Urinary bladder (tissue), 4 donors: ENCODE data around the gene KPNB1. TPM values are rescaled to one million over a fixed set of nuclear protein-coding genes. Genes with fewer than 3 reads are reported as not detected.
A peak's percentile ranks its signal among the peaks of the same experiment; 100 is the strongest.

ENCODE experiments used
- DNase-seq: peaks from one replicate; pipeline ENCODE4 v3.0.0-alpha.2; 2015; ENCODE audit errors: extremely low spot score
- H3K27ac ChIP-seq: one replicate; pipeline ENCODE4 v1.5.1; 2013; ENCODE audit warnings: low read depth, mild to moderate bottlenecking, moderate library complexity
- H3K36me3 ChIP-seq: one replicate; pipeline ENCODE4 v1.6.1; 2013; ENCODE audit warnings: mild to moderate bottlenecking, moderate library complexity; ENCODE audit not compliant: insufficient read depth
- H3K4me1 ChIP-seq: one replicate; pipeline ENCODE4 v1.6.1; 2013; ENCODE audit warnings: mild to moderate bottlenecking, moderate library complexity; ENCODE audit not compliant: insufficient read depth
- H3K4me3 ChIP-seq: one replicate; pipeline ENCODE4 v1.5.1; 2013; ENCODE audit warnings: low read depth, low read length
- WGBS: extraction: QIAGEN DNeasy Blood & Tissue Kit; methylation state at CpG from one replicate; pipeline ENCODE4 v1.1.7; 2013; 5-methylcytosine and 5-hydroxymethylcytosine counted together
- polyA plus RNA-seq: library from polyadenylated mRNA; stranded (reverse); fragments of 200-250 nt; gene quantifications from one replicate; pipeline ENCODE4 v1.2.3, GENCODE V29; 2013
- total RNA-seq: library from RNA; depleted of rRNA; stranded (reverse); fragments of >200 nt; gene quantifications from one replicate; pipeline ENCODE4 v1.2.3, GENCODE V29; 2014
- donor health status: healthy with polysubstance abuse.
- donor health status: healthy.

Gene KPNB1
- 136 TPM for total RNA-seq
- 66.8 TPM for polyA plus RNA-seq

- H3K4me3 ChIP-seq, result peak within 1 kb of the TSS; percentile 90
- H3K36me3 ChIP-seq, result no peaks in the 10 kb centered on the region
- peak; percentile 98 for DNase-seq
- H3K27ac ChIP-seq, result peak within 1 kb of the TSS; percentile 79
- under 1% methylated on average over 74 of the region's 74 CpGs for WGBS
- no peaks in the 10 kb centered on the region for H3K4me1 ChIP-seq
These were observed at the start of gene KPNB1 for GRCh38 chr17:47649153-47649971. TSS of gene KPNB1 (plus strand) at chr17:47649919. CDS start at chr17:47650245, 326 bp downstream.

- WGBS, result 36% methylated on average over 4 of the region's 4 CpGs
- no peak overlapping the region for H3K4me3 ChIP-seq
- H3K4me1 ChIP-seq, result no peaks in the 10 kb centered on the region
- DNase-seq, result no peak
- H3K27ac ChIP-seq, result no peak overlapping the region
- H3K36me3 ChIP-seq, result no peaks in the 10 kb centered on the region
These were observed 45.7 kb upstream of the KPNB1 start for GRCh38 chr17:47603830-47604597.

GRCh38 chr17:47604598-47604927 is 45.2 kb upstream of the KPNB1 start:
- Histone ChIP-seq H3K27ac (no peak overlapping the region), H3K4me3 (no peak overlapping the region), H3K36me3 (peaks cover 1% of the 10 kb centered on the region), H3K4me1 (no peaks in the 10 kb centered on the region)
- DNase-seq, result no peak
- WGBS, result 37% methylated on average over 1 of the region's 1 CpG

GRCh38 chr17:47605011-47605410 is 44.7 kb upstream of the KPNB1 start:
- Histone ChIP-seq H3K4me1 (no peaks in the 10 kb centered on the region), H3K36me3 (peaks cover 1% of the 10 kb centered on the region), H3K4me3 (no peak overlapping the region), H3K27ac (no peak overlapping the region)
- no peak for DNase-seq
- 25% methylated on average over 1 of the region's 1 CpG for WGBS

- Histone ChIP-seq H3K27ac (no peak overlapping the region), H3K36me3 (peaks cover 1% of the 10 kb centered on the region), H3K4me1 (no peaks in the 10 kb centered on the region), H3K4me3 (no peak overlapping the region)
- 95% methylated on average over 3 of the region's 3 CpGs for WGBS
- DNase-seq, result no peak
These were observed 42.2 kb upstream of the KPNB1 start for GRCh38 chr17:47607481-47607880.

GRCh38 chr17:47611372-47612350 is 38.1 kb upstream of the KPNB1 start:
- H3K27ac ChIP-seq, result no peak overlapping the region
- H3K4me3 ChIP-seq, result no peak overlapping the region
- no peak for DNase-seq
- 74% methylated on average over 5 of the region's 5 CpGs for WGBS
- no peaks in the 10 kb centered on the region for H3K4me1 ChIP-seq
- peaks cover 1% of the 10 kb centered on the region for H3K36me3 ChIP-seq

- WGBS, result 75% methylated on average over 8 of the region's 8 CpGs
- peak; percentile 40 for DNase-seq
- H3K36me3 ChIP-seq, result peaks cover 7% of the 10 kb centered on the region
- no peaks in the 10 kb centered on the region for H3K4me1 ChIP-seq
- no peak overlapping the region for H3K4me3 ChIP-seq
- no peak overlapping the region for H3K27ac ChIP-seq
These were observed 33.8 kb upstream of the KPNB1 start for GRCh38 chr17:47615766-47616424.

GRCh38 chr17:47618410-47618809 is 31.3 kb upstream of the KPNB1 start:
- H3K27ac ChIP-seq, result no peak overlapping the region
- H3K4me3 ChIP-seq, result no peak overlapping the region
- H3K4me1 ChIP-seq, result no peaks in the 10 kb centered on the region
- WGBS, result 40% methylated on average over 4 of the region's 4 CpGs
- DNase-seq, result no peak
- peaks cover 7% of the 10 kb centered on the region for H3K36me3 ChIP-seq

- Histone ChIP-seq H3K27ac (no peak overlapping the region), H3K36me3 (peaks cover 7% of the 10 kb centered on the region), H3K4me1 (no peaks in the 10 kb centered on the region), H3K4me3 (no peak overlapping the region)
- DNase-seq, result no peak
- 84% methylated on average over 3 of the region's 3 CpGs for WGBS
These were observed 29.0 kb upstream of the KPNB1 start for GRCh38 chr17:47620503-47621245.

GRCh38 chr17:47621293-47622179 is 28.2 kb upstream of the KPNB1 start:
- WGBS, result 26% methylated on average over 9 of the region's 9 CpGs

GRCh38 chr17:47622180-47622549 is 27.6 kb upstream of the KPNB1 start:
- H3K4me1 ChIP-seq, result no peaks in the 10 kb centered on the region
- H3K36me3 ChIP-seq, result peaks cover 7% of the 10 kb centered on the region
- WGBS, result 27% methylated on average over 2 of the region's 2 CpGs
- DNase-seq, result no peak
- H3K27ac ChIP-seq, result no peak overlapping the region
- no peak overlapping the region for H3K4me3 ChIP-seq

More at GRCh38 chr17:47621293-47622179, 28.2 kb upstream of the KPNB1 start:
- H3K4me3 ChIP-seq, result no peak overlapping the region
- no peak overlapping the region for H3K27ac ChIP-seq
- DNase-seq, result no peak
- no peaks in the 10 kb centered on the region for H3K4me1 ChIP-seq
- H3K36me3 ChIP-seq, result peaks cover 7% of the 10 kb centered on the region

GRCh38 chr17:47624727-47625068 is 25.0 kb upstream of the KPNB1 start:
- Histone ChIP-seq H3K4me1 (no peaks in the 10 kb centered on the region), H3K36me3 (peaks cover under 1% of the 10 kb centered on the region), H3K4me3 (no peak overlapping the region), H3K27ac (no peak overlapping the region)
- WGBS, result 62% methylated on average over 1 of the region's 1 CpG
- DNase-seq, result no peak
